ENCODE data around the gene ZNF784. TPM values are rescaled to one million over a fixed set of nuclear protein-coding genes. Genes with fewer than 3 reads are reported as not detected.

Gene ZNF784
- total and polyA plus RNA-seq, 2 of the 4 experiments (the other 2 are of a cell fraction) = 2.5 to 3.7 TPM

DNA sequence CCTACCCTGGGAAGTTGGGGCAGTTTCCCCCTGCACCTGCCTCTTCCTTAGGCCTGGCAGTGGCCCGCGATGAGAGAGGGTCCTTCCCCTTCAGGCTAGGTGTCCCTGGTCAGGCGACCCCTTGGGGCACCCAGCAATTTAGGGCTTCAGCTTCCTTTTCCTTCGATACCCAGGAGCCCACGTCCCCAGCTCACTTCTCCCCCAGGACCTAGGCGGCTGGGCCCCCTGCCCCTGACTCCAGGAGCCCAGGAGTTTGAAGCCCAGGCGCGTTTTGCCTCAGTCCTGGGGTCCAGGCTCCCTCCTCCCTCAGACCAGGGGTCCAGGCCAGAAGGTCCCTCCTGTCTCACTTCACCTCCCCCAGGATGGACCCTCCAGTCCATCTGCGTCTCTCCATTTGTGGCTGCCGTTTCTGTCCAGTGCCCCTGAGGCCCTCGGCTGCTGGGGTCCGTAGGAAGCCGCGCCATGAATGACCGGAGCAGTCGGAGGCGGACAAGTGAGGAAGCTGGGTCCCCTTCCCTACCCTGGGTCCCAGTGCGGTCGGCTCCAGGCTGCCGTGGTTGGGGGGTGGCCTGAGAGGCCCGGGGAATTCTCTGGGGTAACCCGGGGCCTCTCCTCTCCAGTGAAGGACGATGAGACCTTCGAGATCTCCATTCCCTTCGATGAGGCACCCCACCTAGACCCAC lies 24.4 kb upstream of the ZNF784 start (continued):
- TF ChIP-seq, protein P1, sequence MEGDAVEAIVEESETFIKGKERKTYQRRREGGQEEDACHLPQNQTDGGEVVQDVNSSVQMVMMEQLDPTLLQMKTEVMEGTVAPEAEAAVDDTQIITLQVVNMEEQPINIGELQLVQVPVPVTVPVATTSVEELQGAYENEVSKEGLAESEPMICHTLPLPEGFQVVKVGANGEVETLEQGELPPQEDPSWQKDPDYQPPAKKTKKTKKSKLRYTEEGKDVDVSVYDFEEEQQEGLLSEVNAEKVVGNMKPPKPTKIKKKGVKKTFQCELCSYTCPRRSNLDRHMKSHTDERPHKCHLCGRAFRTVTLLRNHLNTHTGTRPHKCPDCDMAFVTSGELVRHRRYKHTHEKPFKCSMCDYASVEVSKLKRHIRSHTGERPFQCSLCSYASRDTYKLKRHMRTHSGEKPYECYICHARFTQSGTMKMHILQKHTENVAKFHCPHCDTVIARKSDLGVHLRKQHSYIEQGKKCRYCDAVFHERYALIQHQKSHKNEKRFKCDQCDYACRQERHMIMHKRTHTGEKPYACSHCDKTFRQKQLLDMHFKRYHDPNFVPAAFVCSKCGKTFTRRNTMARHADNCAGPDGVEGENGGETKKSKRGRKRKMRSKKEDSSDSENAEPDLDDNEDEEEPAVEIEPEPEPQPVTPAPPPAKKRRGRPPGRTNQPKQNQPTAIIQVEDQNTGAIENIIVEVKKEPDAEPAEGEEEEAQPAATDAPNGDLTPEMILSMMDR (conservative IDR thresholded peaks at IDR 0.05; ENCODE audit: low read depth, low read length) = no peak
- no peak for TF ChIP-seq BHLHE40 (IDR thresholded peaks at IDR 0.05; ENCODE audit: low read depth, low read length)
- TF ChIP-seq MXI1 (IDR thresholded peaks at IDR 0.05; ENCODE audit: borderline replicate concordance, low read depth, low read length) = no peak
- no peak for TF ChIP-seq MAFK (IDR thresholded peaks at IDR 0.05; ENCODE audit: low read depth, low read length)
- no peak for TF ChIP-seq RAD21 (IDR thresholded peaks at IDR 0.05; ENCODE audit: low read length)

All from IMR-90 (cell line).